ENCODE data around the gene SLC39A1.

The SLC39A1 gene

DNA sequence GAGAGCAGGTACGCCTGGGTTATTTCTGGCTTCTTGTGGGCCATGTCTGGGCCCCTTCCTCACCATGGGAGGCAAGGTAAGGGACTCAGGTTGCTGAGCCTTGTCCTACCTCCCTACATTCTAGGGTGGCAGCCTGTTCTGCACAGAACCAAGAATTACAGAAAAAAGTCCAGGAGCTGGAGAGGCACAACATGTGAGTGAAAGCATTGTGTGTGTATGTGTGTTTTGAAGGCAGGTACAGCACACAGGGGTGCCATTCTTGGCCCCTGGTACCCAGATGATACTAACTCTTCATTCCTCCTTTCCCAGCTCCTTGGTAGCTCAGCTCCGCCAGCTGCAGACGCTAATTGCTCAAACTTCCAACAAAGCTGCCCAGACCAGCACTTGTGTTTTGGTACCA, 9.7 kb upstream of the SLC39A1 start:
- DNase-seq (ENCODE audit: low spot score): no peak
- Histone ChIP-seq H3K27ac (no peak overlapping the region), H3K4me3 (no peak overlapping the region)
- TF ChIP-seq, protein P1, sequence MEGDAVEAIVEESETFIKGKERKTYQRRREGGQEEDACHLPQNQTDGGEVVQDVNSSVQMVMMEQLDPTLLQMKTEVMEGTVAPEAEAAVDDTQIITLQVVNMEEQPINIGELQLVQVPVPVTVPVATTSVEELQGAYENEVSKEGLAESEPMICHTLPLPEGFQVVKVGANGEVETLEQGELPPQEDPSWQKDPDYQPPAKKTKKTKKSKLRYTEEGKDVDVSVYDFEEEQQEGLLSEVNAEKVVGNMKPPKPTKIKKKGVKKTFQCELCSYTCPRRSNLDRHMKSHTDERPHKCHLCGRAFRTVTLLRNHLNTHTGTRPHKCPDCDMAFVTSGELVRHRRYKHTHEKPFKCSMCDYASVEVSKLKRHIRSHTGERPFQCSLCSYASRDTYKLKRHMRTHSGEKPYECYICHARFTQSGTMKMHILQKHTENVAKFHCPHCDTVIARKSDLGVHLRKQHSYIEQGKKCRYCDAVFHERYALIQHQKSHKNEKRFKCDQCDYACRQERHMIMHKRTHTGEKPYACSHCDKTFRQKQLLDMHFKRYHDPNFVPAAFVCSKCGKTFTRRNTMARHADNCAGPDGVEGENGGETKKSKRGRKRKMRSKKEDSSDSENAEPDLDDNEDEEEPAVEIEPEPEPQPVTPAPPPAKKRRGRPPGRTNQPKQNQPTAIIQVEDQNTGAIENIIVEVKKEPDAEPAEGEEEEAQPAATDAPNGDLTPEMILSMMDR (IDR thresholded peaks at IDR 0.05): no peak

- TF ChIP-seq, protein P1 (IDR thresholded peaks at IDR 0.05): no peak
- Histone ChIP-seq H3K4me3 (no peak overlapping the region), H3K27ac (no peak overlapping the region)
- no peak for DNase-seq (ENCODE audit: low spot score)
Measured at GRCh38 chr1:153970346-153970745, 7.0 kb upstream of the SLC39A1 start.

DNA sequence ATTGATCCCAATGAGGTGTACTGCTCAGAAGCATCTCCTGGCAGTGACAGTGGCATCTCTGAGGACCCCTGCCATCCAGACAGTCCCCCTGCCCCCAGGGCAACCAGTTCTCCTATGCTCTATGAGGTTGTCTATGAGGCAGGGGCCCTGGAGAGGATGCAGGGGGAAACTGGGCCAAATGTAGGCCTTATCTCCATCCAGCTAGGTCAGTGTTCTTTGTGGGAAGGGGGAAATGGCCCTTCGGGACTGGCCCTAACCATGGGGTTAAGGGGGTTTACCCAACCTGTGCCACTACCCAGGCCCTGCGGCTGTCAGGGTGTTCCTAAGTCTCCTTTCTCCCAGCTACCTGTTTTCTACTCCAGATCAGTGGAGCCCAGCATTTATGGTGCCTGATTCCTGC, 5.6 kb upstream of the SLC39A1 start:
- H3K4me3 ChIP-seq: peak overlapping the region; percentile 76
- TF ChIP-seq, protein P1 (IDR thresholded peaks at IDR 0.05): no peak
- no peak for DNase-seq (ENCODE audit: low spot score)
- H3K27ac ChIP-seq: no peak overlapping the region

DNA sequence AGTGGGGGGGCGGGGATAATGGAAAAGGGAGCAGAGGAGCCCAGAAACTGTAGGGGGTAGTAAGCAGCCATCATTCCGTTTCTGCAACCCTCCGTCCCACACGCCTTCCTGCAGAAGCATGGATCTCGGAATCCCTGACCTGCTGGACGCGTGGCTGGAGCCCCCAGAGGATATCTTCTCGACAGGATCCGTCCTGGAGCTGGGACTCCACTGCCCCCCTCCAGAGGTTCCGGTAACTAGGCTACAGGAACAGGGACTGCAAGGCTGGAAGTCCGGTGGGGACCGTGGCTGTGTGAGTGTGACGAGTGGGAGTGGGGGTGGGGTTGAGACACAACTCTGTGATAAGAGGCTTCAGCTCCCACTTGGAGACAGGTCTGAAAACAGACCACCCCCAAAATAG, 5.1 kb upstream of the SLC39A1 start:
- no peak for DNase-seq (ENCODE audit: low spot score)
- TF ChIP-seq, protein P1 (IDR thresholded peaks at IDR 0.05): no peak
- Histone ChIP-seq H3K4me3 (peak overlapping the region; percentile 76), H3K27ac (peak overlapping the region in 1 of 2 donors; percentile 88)

DNA sequence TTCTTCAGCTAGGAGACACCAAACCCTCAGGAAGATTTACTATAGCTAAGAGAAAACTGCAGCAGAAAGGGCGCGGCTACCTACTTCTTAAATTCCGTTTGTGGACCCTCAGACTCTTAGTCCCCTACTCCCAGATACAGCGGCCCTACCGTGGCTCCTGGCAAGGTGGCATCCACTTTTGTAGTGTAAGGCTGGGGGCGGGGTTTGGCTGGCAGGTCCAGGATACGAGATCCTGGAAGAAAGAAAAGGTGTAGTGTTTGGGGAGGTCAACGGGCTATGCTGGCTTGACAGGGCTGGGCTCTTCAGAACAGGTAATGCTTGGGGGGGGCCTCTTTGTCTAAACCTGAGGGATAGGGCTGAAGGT, 4.6 kb upstream of the SLC39A1 start:
- Histone ChIP-seq H3K4me3 (peak overlapping the region; percentile 76), H3K27ac (peak overlapping the region in 1 of 2 donors; percentile 88)
- DNase-seq (ENCODE audit: low spot score): no peak
- TF ChIP-seq, protein P1 (IDR thresholded peaks at IDR 0.05): no peak

- peak within 1 kb of the TSS; percentile 62 to 88 for H3K27ac ChIP-seq
- DNase-seq (ENCODE audit: low spot score): peak; percentile 96
- peak within 1 kb of the TSS; percentile 76 for H3K4me3 ChIP-seq
- TF ChIP-seq, protein P1 (IDR thresholded peaks at IDR 0.05): no peak
Measured at GRCh38 chr1:153967107-153967999, 4.0 kb upstream of the SLC39A1 start, which contains the start of gene CREB3L4. TSS of gene CREB3L4 (plus strand) at chr1:153967902. CDS start at chr1:153968526, 624 bp downstream.

DNA sequence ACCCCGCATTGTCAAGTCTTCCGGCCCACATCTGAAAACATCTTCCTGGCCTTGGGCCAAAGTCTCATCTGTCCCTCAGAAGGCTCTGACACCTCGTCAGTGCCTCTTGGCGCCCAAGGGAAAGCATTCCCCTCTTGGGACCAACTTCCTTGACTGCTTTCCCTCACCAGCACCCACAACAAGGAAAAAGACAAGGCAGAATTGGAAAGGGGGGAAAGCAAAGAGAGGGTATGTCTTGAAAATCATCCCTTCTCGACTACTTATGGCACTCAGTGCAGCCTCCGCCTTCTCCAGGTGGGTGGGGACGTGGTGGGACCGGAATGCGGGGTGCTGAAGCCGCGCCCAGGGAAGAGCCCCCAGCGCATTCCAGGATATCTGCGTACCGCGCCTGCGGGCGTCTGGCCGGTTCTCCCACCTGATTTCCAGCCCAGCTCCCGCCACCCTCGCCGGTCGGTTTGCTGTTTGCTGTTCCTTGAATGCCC, 554 bp upstream of the SLC39A1 start:
- no peak for DNase-seq (ENCODE audit: low spot score)
- peak overlapping the region; percentile 93 to 99 for H3K27ac ChIP-seq
- TF ChIP-seq, protein P1 (IDR thresholded peaks at IDR 0.05): no peak
- peak overlapping the region; percentile 77 for H3K4me3 ChIP-seq
